ENCODE results near the gene CCNY.

- TF ChIP-seq TCF12 (IDR thresholded peaks at IDR 0.05; ENCODE audit: low read depth) (no peak), USF1 (IDR thresholded peaks at IDR 0.05) (no peak), EGR1 (IDR thresholded peaks at IDR 0.05) (no peak)
Observed at GRCh38 chr10:35545878-35546590, 209.7 kb downstream of the CCNY start.

All from Ishikawa (cell line).